Measurements from ENCODE around the gene HTD2. TPM values are rescaled to one million over a fixed set of nuclear protein-coding genes. Genes with fewer than 3 reads are reported as not detected.

HTD2 gene
- total RNA-seq, 1 donor = 7.3 TPM

- DNase-seq (ENCODE audit: low read depth in 2 of 3, low spot score in 2 of 3) = peak in 2 of 3 donors; percentile 83 to 90
Measured at GRCh38 chr3:58353722-58354553, 47.6 kb downstream of the HTD2 start.

GRCh38 chr3:58355179-58355578 is 48.9 kb downstream of the HTD2 start:
- DNase-seq (ENCODE audit: low read depth in 2 of 3, low spot score in 2 of 3) = peak in 1 of 3 donors; percentile 28

- DNase-seq (ENCODE audit: low read depth in 2 of 3, low spot score in 2 of 3) = peak in 2 of 3 donors; percentile 95 to 98
Measured at GRCh38 chr3:58356054-58356453, 49.7 kb downstream of the HTD2 start.

- DNase-seq (ENCODE audit: low read depth in 2 of 3, low spot score in 2 of 3) = no peak
Measured at GRCh38 chr3:58357402-58357801, 51.1 kb downstream of the HTD2 start.

- DNase-seq (ENCODE audit: low read depth in 2 of 3, low spot score in 2 of 3) = no peak
Measured at GRCh38 chr3:58358092-58358491, 51.8 kb downstream of the HTD2 start.

GRCh38 chr3:58358808-58359207 is 52.5 kb downstream of the HTD2 start:
- no peak for DNase-seq (ENCODE audit: low read depth in 2 of 3, low spot score in 2 of 3)

- DNase-seq (ENCODE audit: low read depth in 2 of 3, low spot score in 2 of 3) = no peak
Measured at GRCh38 chr3:58359621-58360020, 53.3 kb downstream of the HTD2 start.

- DNase-seq (ENCODE audit: low read depth in 2 of 3, low spot score in 2 of 3) = no peak
Measured at GRCh38 chr3:58361866-58362265, 55.5 kb downstream of the HTD2 start.

- DNase-seq (ENCODE audit: low read depth in 2 of 3, low spot score in 2 of 3) = no peak
Measured at GRCh38 chr3:58366699-58367098, 60.4 kb downstream of the HTD2 start.

- DNase-seq (ENCODE audit: low read depth in 2 of 3, low spot score in 2 of 3) = no peak
Measured at GRCh38 chr3:58369038-58369437, 62.7 kb downstream of the HTD2 start.

Small RNA genes lying within 50 kb of the gene (small RNA-seq; reads per million reads assigned to genes)
- not detected for gene AC098479.1

Other genes with a start within 250 kb of the HTD2 start
- 0.54 TPM for gene DNASE1L3, start 95.5 kb upstream of the HTD2 start, total RNA-seq
- 5.1 TPM for gene ABHD6, start 68.7 kb upstream of the HTD2 start, total RNA-seq
- gene RPP14, start 275 bp upstream of the HTD2 start, total RNA-seq = 5.4 TPM
- 17.0 TPM for gene PXK, start 26.4 kb downstream of the HTD2 start, total RNA-seq
- 39.9 TPM for gene PDHB, start 127.3 kb downstream of the HTD2 start, total RNA-seq
- gene KCTD6, start 185.6 kb downstream of the HTD2 start, total RNA-seq = 4.3 TPM
- gene ACOX2, start 230.7 kb downstream of the HTD2 start, total RNA-seq = 5.7 TPM